Endothelial cell of umbilical vein (primary cell): ENCODE results near the gene KANSL1. TPM values are rescaled to one million over a fixed set of nuclear protein-coding genes. Genes with fewer than 3 reads are reported as not detected.

Experiments
- BruUV-seq: library from RNA; stranded (reverse); fragments of 400-500 nt; replicated peaks from 2 replicates; lab custom pipeline; 2021; lab: Mats Ljungman, UMichigan
- CTCF ChIA-PET: fragments of 300-600, 350-600 bp; sonication (Branson Sonifier 250); formaldehyde crosslinking; loops from one replicate; lab custom pipeline; 2021; ENCODE audit warnings: antibody characterized with exemption, inconsistent platforms; lab: Charles Lee
- POLR2A ChIA-PET: fragments of 300-600, 350-600 bp; sonication (Branson Sonifier 250); formaldehyde crosslinking; loops from one replicate; lab custom pipeline; 2021; ENCODE audit warnings: antibody characterized with exemption, inconsistent platforms; lab: Charles Lee
- DNase-seq: peaks from one replicate; pipeline ENCODE4 v3.0.0-alpha.2; 2011; ENCODE audit warnings: low read depth, low spot score
- FAIRE-seq: peaks from 2 replicates; lab custom pipeline; 2011; peaks lifted over from hg19 to GRCh38; lab: Jason Lieb, UNC
- H2AFZ ChIP-seq: 2 replicates; pipeline ENCODE4 v1.6.0; 2012; ENCODE audit warnings: low read depth, low read length, control low read depth, inconsistent platforms
- H3K27ac ChIP-seq: 2 replicates; pipeline ENCODE4 v1.5.1; 2011; ENCODE audit warnings: low read depth, mild to moderate bottlenecking, control low read depth, low read length, moderate library complexity; ENCODE audit not compliant: insufficient read depth
- H3K27me3 ChIP-seq, 2 experiments: 2 replicates each; pipeline versions ENCODE4 v1.6.0 to v1.6.1; 2011; ENCODE audit warnings: low read length in 2 of 2, mixed read lengths in 1 of 2; ENCODE audit not compliant: control insufficient read depth in 2 of 2, insufficient read depth in 2 of 2
- H3K36me3 ChIP-seq, 2 experiments: 2 replicates in 1 of 2; 3 replicates in 1 of 2; pipeline ENCODE4 v1.5.1; 2011; ENCODE audit warnings: low read length in 2 of 2, mild to moderate bottlenecking in 1 of 2, moderate library complexity in 1 of 2; ENCODE audit not compliant: control insufficient read depth in 2 of 2, insufficient read depth in 2 of 2; ENCODE audit errors: extremely low read depth in 1 of 2
- H3K4me1 ChIP-seq: 3 replicates; pipeline ENCODE4 v1.5.1; 2011; ENCODE audit warnings: mild to moderate bottlenecking, low read length; ENCODE audit not compliant: control insufficient read depth, insufficient read depth; ENCODE audit errors: extremely low read depth
- H3K4me2 ChIP-seq: 2 replicates; pipeline ENCODE4 v1.6.1; 2011; ENCODE audit warnings: low read length, control low read depth, mixed read lengths; ENCODE audit not compliant: insufficient read depth
- H3K4me3 ChIP-seq, 3 experiments: fragments of 200-600 bp in 1 of 3; sonication (generic), shearing (Covaris generic) in 1 of 3; replicated peaks in 1 of 3; 2 replicates each; pipeline ENCODE4 v1.5.1; 2011 to 2016; ENCODE audit warnings: control low read depth in 3 of 3, low read length in 3 of 3, mild to moderate bottlenecking in 2 of 3, inconsistent platforms in 1 of 3, low read depth in 1 of 3, moderate library complexity in 1 of 3; ENCODE audit not compliant: insufficient read depth in 1 of 3
- H3K79me2 ChIP-seq: 2 replicates; pipeline ENCODE4 v1.6.0; 2012; ENCODE audit warnings: low read length, inconsistent platforms; ENCODE audit not compliant: control insufficient read depth, insufficient read depth
- H3K9ac ChIP-seq: replicated peaks from 2 replicates; pipeline ENCODE3; 2011; ENCODE audit warnings: low read length, control low read depth; ENCODE audit not compliant: insufficient read depth; ENCODE audit errors: extremely low read depth
- H3K9me1 ChIP-seq: replicated peaks from 3 replicates; pipeline ENCODE4 v1.6.0; 2011; ENCODE audit warnings: mild to moderate bottlenecking, low read length; ENCODE audit not compliant: control insufficient read depth, insufficient read depth; ENCODE audit errors: extremely low read depth
- H3K9me3 ChIP-seq: replicated peaks from 2 replicates; pipeline ENCODE4 v1.5.1; 2012; ENCODE audit warnings: low read length, inconsistent platforms; ENCODE audit not compliant: control insufficient read depth, insufficient read depth
- H4K20me1 ChIP-seq: replicated peaks from 2 replicates; pipeline ENCODE3; 2011; ENCODE audit warnings: mild to moderate bottlenecking, low read length; ENCODE audit not compliant: control insufficient read depth, insufficient read depth; ENCODE audit errors: extremely low read depth
- CTCF ChIP-seq, 2 donors: IDR thresholded peaks; 1 replicate in 1 of 2; 2 replicates in 1 of 2; pipeline ENCODE4 v1.5.1; 2011; ENCODE audit warnings: low read length in 2 of 2, mild to moderate bottlenecking in 2 of 2, moderate library complexity in 2 of 2, control low read depth in 1 of 2, inconsistent platforms in 1 of 2, low read depth in 1 of 2; ENCODE audit not compliant: insufficient read depth in 1 of 2; ENCODE audit errors: extremely low read depth in 1 of 2
- EZH2 ChIP-seq: IDR thresholded peaks from 2 replicates; pipeline ENCODE4 v1.6.1; 2012; ENCODE audit warnings: borderline replicate concordance, low read depth, mild to moderate bottlenecking, moderate library complexity, low read length, inconsistent platforms; ENCODE audit not compliant: severe bottlenecking
- FOS ChIP-seq: IDR thresholded peaks from 2 replicates; pipeline ENCODE4 v1.6.1; 2011; ENCODE audit warnings: mild to moderate bottlenecking, low read length, moderate library complexity, borderline replicate concordance; ENCODE audit not compliant: insufficient read depth
- GATA2 ChIP-seq: IDR thresholded peaks from 2 replicates; pipeline ENCODE4 v1.7.0; 2011; ENCODE audit warnings: low read depth, mild to moderate bottlenecking, moderate library complexity, mixed read lengths, low read length; ENCODE audit not compliant: insufficient read length, insufficient read depth
- JUN ChIP-seq: IDR thresholded peaks from 2 replicates; pipeline ENCODE4 v1.6.1; 2011; ENCODE audit warnings: borderline replicate concordance, low read depth; ENCODE audit not compliant: insufficient read length, insufficient read depth
- MAX ChIP-seq: IDR thresholded peaks from 2 replicates; pipeline ENCODE4 v1.6.1; 2011; ENCODE audit not compliant: insufficient read depth, insufficient read length
- MYC ChIP-seq: IDR thresholded peaks from one replicate; pipeline ENCODE4 v1.6.1; 2011; ENCODE audit warnings: mild to moderate bottlenecking, low read depth, low read length
- POLR2A ChIP-seq: IDR thresholded peaks from 2 replicates; pipeline ENCODE4 v1.6.1; 2012; ENCODE audit warnings: low read depth, mild to moderate bottlenecking, control low read depth, low read length
- POLR2AphosphoS5 ChIP-seq: IDR thresholded peaks from 2 replicates; pipeline ENCODE4 v1.6.1; 2012; ENCODE audit warnings: low read depth, mild to moderate bottlenecking, control low read depth, low read length, moderate library complexity; ENCODE audit not compliant: insufficient read depth
- dilution Hi-C: fragments of 300-500 bp; cut with MboI; formaldehyde crosslinking; loops from one replicate; pipeline ENCODE4 v1.15.0; 2019; ENCODE audit warnings: low sequenced_read_pairs; ENCODE audit not compliant: extremely low pct_ligation_motif_present
- intact Hi-C: fragments of 100-400 bp; cut with micrococcal nuclease; formaldehyde crosslinking; loops from one replicate; pipeline ENCODE4 v1.10.0; 2022
- polyA plus RNA-seq, 4 experiments: library from polyadenylated mRNA; depleted of rRNA in 3 of 4; stranded (reverse) in 3 of 4; unstranded in 1 of 4; fragments of >200 nt; gene quantifications; 2 replicates each; pipeline versions ENCODE4 v1.2.1 to v1.2.3, GENCODE V29; 2011 to 2012; ENCODE audit warnings: missing spikeins in 1 of 4
- total RNA-seq: library from RNA; stranded (reverse); gene quantifications from 2 replicates; pipeline ENCODE4 v1.2.3, GENCODE V29; 2021

Gene KANSL1
- total and polyA plus RNA-seq, 2 donors (not counting 3 experiments of a cell fraction or from before 2014, with no cell fraction given) = 29.1 to 74.0 TPM

- ChIA-PET POLR2A (no interaction called here), CTCF (interaction anchor here (1.3 to 1.9 kb wide), 3 partner anchors 21 to 123 kb away, joined by 3 to 11 read pairs (median 7); partner anchors contain the start of gene KANSL1)
- no peak for TF ChIP-seq JUN
- no peak for TF ChIP-seq POLR2AphosphoS5
- TF ChIP-seq CTCF (IDR thresholded peaks at IDR 0.05; ENCODE audit: extremely low read depth in 1 of 2, insufficient read depth in 1 of 2, low read depth in 1 of 2, low read length in 2 of 2) = no peak
- no peak for TF ChIP-seq MAX
- TF ChIP-seq MYC = no peak
- TF ChIP-seq POLR2A = no peak
- no peak for TF ChIP-seq FOS
- no peak for TF ChIP-seq GATA2
- no peak for TF ChIP-seq EZH2
- Histone ChIP-seq H3K9me3 (no peaks in the 10 kb centered on the region), H3K36me3 (peaks cover 18 to 20% of the 10 kb centered on the region in 2 experiments), H3K4me2 (no peak overlapping the region), H3K27me3 (no peaks in the 10 kb centered on the region), H3K9ac (no peak overlapping the region), H3K4me3 (no peak overlapping the region), H3K79me2 (peaks cover 99% of the 10 kb centered on the region), H3K4me1 (peaks cover 18% of the 10 kb centered on the region), H2AFZ (no peak overlapping the region), H4K20me1 (peaks cover 36% of the 10 kb centered on the region), H3K27ac (no peak overlapping the region), H3K9me1 (no peaks in the 10 kb centered on the region)
- dilution Hi-C loops = no loop called here
- FAIRE-seq (no peak), DNase-seq (no peak)
- no TSS peak for BruUV-seq
- intact Hi-C loops = no loop called here
These were observed 26.5 kb downstream of the KANSL1 start for GRCh38 chr17:46166692-46167249.
